IMR-90 (cell line): ENCODE measurements around the gene SLC48A1.

ENCODE experiments used
- CHD1 ChIP-seq: IDR thresholded peaks from 2 replicates; pipeline ENCODE4 v1.6.1; 2012; ENCODE audit warnings: low read depth, low read length, improper control_type of control experiment
- FOS ChIP-seq: fragments of 150-350 bp; IDR thresholded peaks from 2 replicates; pipeline ENCODE4 v1.6.1; 2016; ENCODE audit warnings: low read depth, low read length
- POLR2A ChIP-seq: IDR thresholded peaks from 2 replicates; pipeline ENCODE4 v1.6.1; 2012; ENCODE audit warnings: mild to moderate bottlenecking, low read depth, low read length
- TF ChIP-seq, protein P1 (sequence below): conservative IDR thresholded peaks from 2 replicates; pipeline ENCODE4 v1.5.1; 2012; ENCODE audit warnings: mild to moderate bottlenecking, low read depth, low read length, improper control_type of control experiment

DNA sequence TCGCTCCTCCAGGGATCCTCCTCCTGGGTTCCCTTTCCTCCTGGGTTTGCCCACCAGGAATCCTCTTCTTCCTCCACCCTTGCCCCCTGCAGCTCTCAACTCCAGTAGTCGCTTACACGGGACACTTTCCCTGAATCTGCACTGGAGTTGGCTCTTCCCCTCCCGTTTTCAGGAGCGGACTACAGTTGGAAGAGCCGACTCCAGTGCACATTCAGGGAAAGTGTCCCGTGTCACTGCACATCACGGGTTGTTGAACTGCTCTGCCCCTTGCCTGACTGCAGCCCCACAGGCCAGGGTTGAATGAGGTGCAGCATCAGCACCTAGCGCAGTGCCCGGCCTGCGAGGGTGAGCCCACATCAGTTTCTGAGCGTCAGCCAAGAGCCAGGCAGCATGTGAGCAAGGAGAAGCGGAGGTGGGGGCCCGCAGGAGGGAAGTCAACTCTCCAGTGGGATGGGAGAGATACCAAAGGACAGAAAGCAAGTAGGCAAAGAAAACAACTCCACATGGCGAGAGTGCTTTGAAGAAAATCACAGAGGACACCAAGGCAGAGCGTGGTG lies 27.5 kb upstream of the SLC48A1 start:
- no peak for TF ChIP-seq POLR2A
- no peak for TF ChIP-seq FOS
- TF ChIP-seq, protein P1, sequence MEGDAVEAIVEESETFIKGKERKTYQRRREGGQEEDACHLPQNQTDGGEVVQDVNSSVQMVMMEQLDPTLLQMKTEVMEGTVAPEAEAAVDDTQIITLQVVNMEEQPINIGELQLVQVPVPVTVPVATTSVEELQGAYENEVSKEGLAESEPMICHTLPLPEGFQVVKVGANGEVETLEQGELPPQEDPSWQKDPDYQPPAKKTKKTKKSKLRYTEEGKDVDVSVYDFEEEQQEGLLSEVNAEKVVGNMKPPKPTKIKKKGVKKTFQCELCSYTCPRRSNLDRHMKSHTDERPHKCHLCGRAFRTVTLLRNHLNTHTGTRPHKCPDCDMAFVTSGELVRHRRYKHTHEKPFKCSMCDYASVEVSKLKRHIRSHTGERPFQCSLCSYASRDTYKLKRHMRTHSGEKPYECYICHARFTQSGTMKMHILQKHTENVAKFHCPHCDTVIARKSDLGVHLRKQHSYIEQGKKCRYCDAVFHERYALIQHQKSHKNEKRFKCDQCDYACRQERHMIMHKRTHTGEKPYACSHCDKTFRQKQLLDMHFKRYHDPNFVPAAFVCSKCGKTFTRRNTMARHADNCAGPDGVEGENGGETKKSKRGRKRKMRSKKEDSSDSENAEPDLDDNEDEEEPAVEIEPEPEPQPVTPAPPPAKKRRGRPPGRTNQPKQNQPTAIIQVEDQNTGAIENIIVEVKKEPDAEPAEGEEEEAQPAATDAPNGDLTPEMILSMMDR, result no peak
- no peak for TF ChIP-seq CHD1
